NT2/D1 (cell line): ENCODE results near the gene ATP1A1.

Experiments
- DNase-seq: peaks from one replicate; pipeline ENCODE4 v3.0.0-alpha.2; 2011; ENCODE audit warnings: low read depth, low spot score
- H3K27me3 ChIP-seq: 2 replicates; pipeline ENCODE4 v1.6.0; 2011; ENCODE audit warnings: mild to moderate bottlenecking; ENCODE audit not compliant: insufficient read length, insufficient read depth
- H3K36me3 ChIP-seq: 2 replicates; pipeline ENCODE4 v1.6.1; 2011; ENCODE audit warnings: mild to moderate bottlenecking, low read length, mixed read lengths; ENCODE audit not compliant: insufficient read depth, insufficient read length
- H3K4me1 ChIP-seq: 2 replicates; pipeline ENCODE4 v1.5.1; 2011; ENCODE audit not compliant: insufficient read depth, insufficient read length
- H3K4me3 ChIP-seq: 2 replicates; pipeline ENCODE4 v1.5.1; 2011; ENCODE audit warnings: low read depth; ENCODE audit not compliant: insufficient read length
- H3K9ac ChIP-seq: 2 replicates; pipeline ENCODE4 v1.6.0; 2011; ENCODE audit warnings: low read depth; ENCODE audit not compliant: insufficient read length
- H3K9me3 ChIP-seq: 2 replicates; pipeline ENCODE4 v1.5.1; 2011; ENCODE audit warnings: mild to moderate bottlenecking, low read length; ENCODE audit not compliant: insufficient read depth
- SUZ12 ChIP-seq: IDR thresholded peaks from 2 replicates; pipeline ENCODE4 v1.6.1; 2011; ENCODE audit not compliant: insufficient read length, insufficient read depth; ENCODE audit errors: extremely low read depth
- YY1 ChIP-seq: IDR thresholded peaks from 2 replicates; pipeline ENCODE4 v1.6.1; 2011; ENCODE audit not compliant: insufficient read length, insufficient read depth
- ZNF274 ChIP-seq: IDR thresholded peaks from 2 replicates; pipeline ENCODE4 v1.6.1; 2011; ENCODE audit warnings: mild to moderate bottlenecking, low read depth, low read length

Gene ATP1A1

GRCh38 chr1:116356067-116356466 lies 17.0 kb upstream of the ATP1A1 start:
- H3K36me3 ChIP-seq, result no peaks in the 10 kb centered on the region
- H3K4me1 ChIP-seq, result no peaks in the 10 kb centered on the region
- no peak for DNase-seq
- no peaks in the 10 kb centered on the region for H3K27me3 ChIP-seq
- no peak overlapping the region for H3K9ac ChIP-seq
- H3K4me3 ChIP-seq, result no peak overlapping the region
- H3K9me3 ChIP-seq, result no peaks in the 10 kb centered on the region
- TF ChIP-seq YY1 (no peak), SUZ12 (no peak), ZNF274 (no peak)

GRCh38 chr1:116356673-116357072 lies 16.4 kb upstream of the ATP1A1 start:
- H3K27me3 ChIP-seq, result no peaks in the 10 kb centered on the region
- no peak for DNase-seq
- H3K9me3 ChIP-seq, result no peaks in the 10 kb centered on the region
- H3K9ac ChIP-seq, result no peak overlapping the region
- H3K4me1 ChIP-seq, result no peaks in the 10 kb centered on the region
- no peak overlapping the region for H3K4me3 ChIP-seq
- TF ChIP-seq YY1 (no peak), SUZ12 (no peak), ZNF274 (no peak)
- H3K36me3 ChIP-seq, result no peaks in the 10 kb centered on the region

- Histone ChIP-seq H3K27me3 (no peaks in the 10 kb centered on the region), H3K9me3 (no peaks in the 10 kb centered on the region), H3K9ac (no peak overlapping the region), H3K4me3 (no peak overlapping the region), H3K36me3 (no peaks in the 10 kb centered on the region), H3K4me1 (no peaks in the 10 kb centered on the region)
- no peak for TF ChIP-seq ZNF274
- no peak for TF ChIP-seq YY1
- TF ChIP-seq SUZ12, result no peak
- DNase-seq, result no peak
Measured at GRCh38 chr1:116357487-116357886, 15.6 kb upstream of the ATP1A1 start.

- no peaks in the 10 kb centered on the region for H3K4me1 ChIP-seq
- no peak for DNase-seq
- no peak for TF ChIP-seq SUZ12
- no peak for TF ChIP-seq YY1
- no peak for TF ChIP-seq ZNF274
- no peak overlapping the region for H3K4me3 ChIP-seq
- H3K36me3 ChIP-seq, result no peaks in the 10 kb centered on the region
- H3K27me3 ChIP-seq, result no peaks in the 10 kb centered on the region
- no peaks in the 10 kb centered on the region for H3K9me3 ChIP-seq
- H3K9ac ChIP-seq, result no peak overlapping the region
Measured at GRCh38 chr1:116359060-116359830, 13.8 kb upstream of the ATP1A1 start.

GRCh38 chr1:116359871-116360270 lies 13.2 kb upstream of the ATP1A1 start:
- no peak for DNase-seq
- Histone ChIP-seq H3K36me3 (no peaks in the 10 kb centered on the region), H3K4me1 (no peaks in the 10 kb centered on the region), H3K4me3 (no peak overlapping the region), H3K9ac (no peak overlapping the region), H3K27me3 (no peaks in the 10 kb centered on the region), H3K9me3 (no peaks in the 10 kb centered on the region)
- no peak for TF ChIP-seq SUZ12
- TF ChIP-seq ZNF274, result no peak

GRCh38 chr1:116360429-116361173 lies 12.4 kb upstream of the ATP1A1 start:
- Histone ChIP-seq H3K9me3 (no peaks in the 10 kb centered on the region), H3K36me3 (no peaks in the 10 kb centered on the region), H3K4me1 (no peaks in the 10 kb centered on the region), H3K9ac (no peak overlapping the region), H3K4me3 (no peak overlapping the region), H3K27me3 (no peaks in the 10 kb centered on the region)
- TF ChIP-seq ZNF274 (no peak), YY1 (no peak), SUZ12 (no peak)
- no peak for DNase-seq

GRCh38 chr1:116361648-116362047 lies 11.4 kb upstream of the ATP1A1 start:
- no peaks in the 10 kb centered on the region for H3K27me3 ChIP-seq
- DNase-seq, result no peak
- no peak overlapping the region for H3K9ac ChIP-seq
- H3K4me3 ChIP-seq, result no peak overlapping the region
- no peaks in the 10 kb centered on the region for H3K4me1 ChIP-seq
- no peak for TF ChIP-seq SUZ12
- TF ChIP-seq YY1, result no peak
- no peak for TF ChIP-seq ZNF274
- H3K36me3 ChIP-seq, result no peaks in the 10 kb centered on the region
- no peaks in the 10 kb centered on the region for H3K9me3 ChIP-seq
